Measurements from ENCODE around the gene SRF. TPM values are rescaled to one million over a fixed set of nuclear protein-coding genes. Genes with fewer than 3 reads are reported as not detected.
A peak's percentile ranks its signal among the peaks of the same experiment; 100 is the strongest.

The SRF gene
- total RNA-seq, 1 donor: 43.6 TPM

GRCh38 chr6:43220439-43220951 lies 49.4 kb downstream of the SRF start:
- DNase-seq (ENCODE audit: low read depth): no peak
- H3K4me3 ChIP-seq (ENCODE audit: low read depth, low read length): no peak overlapping the region
- TF ChIP-seq, protein P1, sequence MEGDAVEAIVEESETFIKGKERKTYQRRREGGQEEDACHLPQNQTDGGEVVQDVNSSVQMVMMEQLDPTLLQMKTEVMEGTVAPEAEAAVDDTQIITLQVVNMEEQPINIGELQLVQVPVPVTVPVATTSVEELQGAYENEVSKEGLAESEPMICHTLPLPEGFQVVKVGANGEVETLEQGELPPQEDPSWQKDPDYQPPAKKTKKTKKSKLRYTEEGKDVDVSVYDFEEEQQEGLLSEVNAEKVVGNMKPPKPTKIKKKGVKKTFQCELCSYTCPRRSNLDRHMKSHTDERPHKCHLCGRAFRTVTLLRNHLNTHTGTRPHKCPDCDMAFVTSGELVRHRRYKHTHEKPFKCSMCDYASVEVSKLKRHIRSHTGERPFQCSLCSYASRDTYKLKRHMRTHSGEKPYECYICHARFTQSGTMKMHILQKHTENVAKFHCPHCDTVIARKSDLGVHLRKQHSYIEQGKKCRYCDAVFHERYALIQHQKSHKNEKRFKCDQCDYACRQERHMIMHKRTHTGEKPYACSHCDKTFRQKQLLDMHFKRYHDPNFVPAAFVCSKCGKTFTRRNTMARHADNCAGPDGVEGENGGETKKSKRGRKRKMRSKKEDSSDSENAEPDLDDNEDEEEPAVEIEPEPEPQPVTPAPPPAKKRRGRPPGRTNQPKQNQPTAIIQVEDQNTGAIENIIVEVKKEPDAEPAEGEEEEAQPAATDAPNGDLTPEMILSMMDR (IDR thresholded peaks at IDR 0.05; ENCODE audit: insufficient read depth, low read depth, low read length): no peak

GRCh38 chr6:43221046-43221972 lies 50.2 kb downstream of the SRF start:
- no peak for DNase-seq (ENCODE audit: low read depth)
- H3K4me3 ChIP-seq (ENCODE audit: low read depth, low read length): no peak overlapping the region
- TF ChIP-seq, protein P1 (IDR thresholded peaks at IDR 0.05; ENCODE audit: insufficient read depth, low read depth, low read length): no peak

GRCh38 chr6:43222418-43223059 lies 51.5 kb downstream of the SRF start:
- TF ChIP-seq, protein P1 (IDR thresholded peaks at IDR 0.05; ENCODE audit: insufficient read depth, low read depth, low read length): no peak
- no peak overlapping the region for H3K4me3 ChIP-seq (ENCODE audit: low read depth, low read length)
- DNase-seq (ENCODE audit: low read depth): no peak

DNA sequence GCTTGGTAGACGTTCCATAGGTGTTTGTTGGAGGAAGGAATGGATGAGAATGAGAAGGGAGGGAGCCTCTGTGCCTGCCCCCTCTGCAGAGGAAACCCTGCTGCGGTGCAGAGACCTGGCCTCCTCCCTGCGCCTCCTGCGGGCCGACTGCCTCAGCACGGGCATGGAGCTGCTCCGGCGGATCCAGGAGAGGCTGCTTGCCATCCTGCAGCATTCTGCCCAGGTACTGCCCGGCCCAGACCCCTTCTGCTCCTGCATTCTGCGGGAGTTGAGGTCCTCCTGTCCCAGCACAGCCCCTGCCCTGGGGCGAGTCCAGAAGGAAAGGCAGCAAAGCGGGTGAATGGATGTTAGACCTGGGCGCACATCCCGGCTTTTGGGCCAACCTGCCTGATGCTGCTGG lies 52.1 kb downstream of the SRF start:
- H3K4me3 ChIP-seq (ENCODE audit: low read depth, low read length): no peak overlapping the region
- DNase-seq (ENCODE audit: low read depth): no peak
- TF ChIP-seq, protein P1 (IDR thresholded peaks at IDR 0.05; ENCODE audit: insufficient read depth, low read depth, low read length): no peak

- TF ChIP-seq, protein P1 (IDR thresholded peaks at IDR 0.05; ENCODE audit: insufficient read depth, low read depth, low read length): no peak
- no peak for DNase-seq (ENCODE audit: low read depth)
- no peak overlapping the region for H3K4me3 ChIP-seq (ENCODE audit: low read depth, low read length)
Observed at GRCh38 chr6:43226192-43226851, 55.3 kb downstream of the SRF start.

DNA sequence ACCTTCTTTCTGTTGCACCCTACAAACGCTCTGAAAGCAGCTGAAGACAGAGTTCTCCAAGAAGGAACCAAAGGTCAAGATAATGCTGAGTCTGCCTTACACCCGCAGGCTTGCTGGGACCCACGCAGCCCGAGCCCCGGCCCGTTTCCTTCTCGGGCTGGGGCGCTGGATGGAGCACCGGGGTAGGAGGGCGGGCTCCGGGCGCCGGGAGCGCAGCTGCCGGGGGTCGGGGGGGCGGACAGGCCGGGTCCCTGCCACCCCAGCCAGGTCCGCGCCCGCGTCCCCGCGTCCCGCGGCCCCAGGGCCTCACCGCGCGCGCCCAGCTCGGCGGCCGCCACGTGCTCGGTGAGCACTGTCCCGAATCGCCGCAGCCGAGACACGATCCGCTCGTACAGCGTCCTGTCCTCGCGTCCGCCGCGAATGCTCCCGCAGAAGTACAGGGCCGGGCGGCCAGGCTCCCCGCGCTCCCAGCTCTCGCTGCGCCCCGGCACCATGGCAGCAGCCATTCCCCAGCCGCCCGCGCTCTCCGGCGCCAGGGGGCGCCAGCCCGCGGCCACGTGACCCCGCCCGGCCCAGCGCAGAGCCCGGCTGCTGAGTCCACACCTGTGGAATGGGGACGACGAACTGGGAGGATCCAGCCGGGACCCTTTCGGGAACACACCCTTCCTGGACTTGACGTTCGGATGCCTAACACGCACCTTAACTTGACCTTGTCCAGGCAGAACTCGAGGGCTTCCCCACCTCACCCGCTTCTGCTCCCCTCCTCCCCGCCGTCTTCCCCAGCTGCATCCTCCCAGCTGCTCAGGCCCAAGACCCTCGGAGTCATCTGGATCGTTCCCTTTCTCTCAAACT lies 58.1 kb downstream of the SRF start, which contains the start of gene DNPH1:
TSS of gene DNPH1 (minus strand) at position 531 of the 852 bp plus-strand sequence. CDS start at position 506, 25 bp downstream.
- peak within 1 kb of the TSS; percentile 63 for H3K4me3 ChIP-seq (ENCODE audit: low read depth, low read length)
- DNase-seq (ENCODE audit: low read depth): peak; percentile 59
- TF ChIP-seq, protein P1 (IDR thresholded peaks at IDR 0.05; ENCODE audit: insufficient read depth, low read depth, low read length): peak; percentile 69

All from fibroblast of villous mesenchyme (primary cell).